ENCODE results near the gene ADGRL3. TPM values are rescaled to one million over a fixed set of nuclear protein-coding genes. Genes with fewer than 3 reads are reported as not detected.

Gene ADGRL3
- total RNA-seq, 4 donors from 2014 or later, result 2.2 to 10.0 (median 4.6) TPM

DNA sequence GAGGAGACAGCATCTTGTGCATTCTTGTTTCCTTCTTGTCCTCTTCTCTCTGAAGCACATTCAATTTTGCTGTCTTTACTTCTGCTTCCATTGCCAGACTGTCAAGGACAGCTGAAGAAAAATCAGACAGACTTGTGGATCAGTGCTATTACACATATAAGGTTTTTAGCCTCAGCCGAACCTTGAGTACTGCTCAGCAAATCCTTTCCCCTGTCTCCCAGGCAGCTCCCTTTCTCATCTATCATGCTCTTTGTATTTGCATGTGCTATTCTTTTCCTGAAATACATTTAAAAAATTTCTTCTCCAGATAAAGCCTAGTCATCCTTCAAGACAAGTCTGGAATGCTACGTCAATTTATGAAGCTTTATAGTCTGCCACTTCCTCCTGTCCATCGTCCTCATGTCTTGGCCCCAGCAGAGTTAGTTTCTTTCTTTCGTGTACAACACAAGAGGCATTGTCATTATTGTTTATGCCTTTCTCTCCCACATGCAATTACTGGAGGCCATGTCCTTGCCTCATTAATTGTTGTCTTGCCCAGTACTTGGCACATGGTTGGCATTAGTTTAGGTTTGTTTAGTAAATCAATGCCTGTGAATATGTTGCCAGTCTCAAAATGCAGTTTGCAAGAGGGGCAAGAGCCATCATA is 45.1 kb downstream of the ADGRL3 start:
- TF ChIP-seq EP300 (IDR thresholded peaks at IDR 0.05; ENCODE audit: low read depth), result no peak
- no peak for TF ChIP-seq POLR2A (IDR thresholded peaks at IDR 0.05)
- TF ChIP-seq POLR2AphosphoS5 (IDR thresholded peaks at IDR 0.05), result no peak
- TF ChIP-seq, protein P1, sequence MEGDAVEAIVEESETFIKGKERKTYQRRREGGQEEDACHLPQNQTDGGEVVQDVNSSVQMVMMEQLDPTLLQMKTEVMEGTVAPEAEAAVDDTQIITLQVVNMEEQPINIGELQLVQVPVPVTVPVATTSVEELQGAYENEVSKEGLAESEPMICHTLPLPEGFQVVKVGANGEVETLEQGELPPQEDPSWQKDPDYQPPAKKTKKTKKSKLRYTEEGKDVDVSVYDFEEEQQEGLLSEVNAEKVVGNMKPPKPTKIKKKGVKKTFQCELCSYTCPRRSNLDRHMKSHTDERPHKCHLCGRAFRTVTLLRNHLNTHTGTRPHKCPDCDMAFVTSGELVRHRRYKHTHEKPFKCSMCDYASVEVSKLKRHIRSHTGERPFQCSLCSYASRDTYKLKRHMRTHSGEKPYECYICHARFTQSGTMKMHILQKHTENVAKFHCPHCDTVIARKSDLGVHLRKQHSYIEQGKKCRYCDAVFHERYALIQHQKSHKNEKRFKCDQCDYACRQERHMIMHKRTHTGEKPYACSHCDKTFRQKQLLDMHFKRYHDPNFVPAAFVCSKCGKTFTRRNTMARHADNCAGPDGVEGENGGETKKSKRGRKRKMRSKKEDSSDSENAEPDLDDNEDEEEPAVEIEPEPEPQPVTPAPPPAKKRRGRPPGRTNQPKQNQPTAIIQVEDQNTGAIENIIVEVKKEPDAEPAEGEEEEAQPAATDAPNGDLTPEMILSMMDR (IDR thresholded peaks at IDR 0.05), result no peak
- 57 to 59% methylated on average over 4 of the region's 4 CpGs for WGBS, 2 donors (ENCODE audit: low coverage in 1 of 2)
- in situ Hi-C loops (cut with MboI; ENCODE audit: low pct_ligation_motif_present in 1 of 4, low pct_unique_long_range_greater_than_20kb in 1 of 4, low sequenced_read_pairs in 3 of 4) (no loop called here), intact Hi-C loops (cut with DNase I; ENCODE audit: low total_unique reads) (no loop called here)
- no peaks in the 10 kb centered on the region for H3K27me3 ChIP-seq
- no peaks in the 10 kb centered on the region for H3K36me3 ChIP-seq
- H3K4me3 ChIP-seq, result no peak overlapping the region
- no peaks in the 10 kb centered on the region for H3K9me3 ChIP-seq
- no peak overlapping the region for H3K27ac ChIP-seq
- no peak for DNase-seq
- peaks cover 0 to 5% (median 0%) of the 10 kb centered on the region in 4 donors for H3K4me1 ChIP-seq

DNA sequence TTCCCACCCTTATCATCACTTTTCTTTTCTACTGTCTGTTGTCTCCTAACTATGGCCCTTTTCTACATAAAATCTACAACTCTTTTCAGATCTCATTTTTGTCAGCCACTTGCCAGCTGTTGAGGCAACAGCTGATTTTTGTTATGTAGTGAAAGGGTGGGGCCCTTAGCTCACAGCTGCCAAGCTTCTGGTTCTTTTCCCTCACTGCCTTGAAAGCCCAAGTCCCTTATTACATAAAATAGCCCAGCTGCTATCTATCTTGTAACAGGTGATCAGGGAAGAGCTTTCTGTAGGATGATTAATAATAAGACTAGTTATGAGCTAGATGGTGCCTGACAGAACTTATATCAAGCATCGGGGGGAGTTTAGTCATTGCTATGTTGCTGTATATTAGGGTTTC is 45.9 kb downstream of the ADGRL3 start:
- Histone ChIP-seq H3K4me3 (no peak overlapping the region), H3K9me3 (no peaks in the 10 kb centered on the region), H3K4me1 (peaks cover 0 to 5% (median 0%) of the 10 kb centered on the region in 4 donors), H3K36me3 (no peaks in the 10 kb centered on the region), H3K27ac (no peak overlapping the region), H3K27me3 (no peaks in the 10 kb centered on the region)
- 67 to 73% methylated on average over 1 of the region's 1 CpG for WGBS, 2 donors (ENCODE audit: low coverage in 1 of 2)
- TF ChIP-seq POLR2AphosphoS5 (IDR thresholded peaks at IDR 0.05) (peak in 1 of 3 donors; percentile 49), EP300 (IDR thresholded peaks at IDR 0.05; ENCODE audit: low read depth) (no peak)
- DNase-seq, result no peak
- intact Hi-C loops (cut with DNase I; ENCODE audit: low total_unique reads), result no loop called here
- in situ Hi-C loops (cut with MboI; ENCODE audit: low pct_ligation_motif_present in 1 of 4, low pct_unique_long_range_greater_than_20kb in 1 of 4, low sequenced_read_pairs in 3 of 4), result no loop called here

DNA sequence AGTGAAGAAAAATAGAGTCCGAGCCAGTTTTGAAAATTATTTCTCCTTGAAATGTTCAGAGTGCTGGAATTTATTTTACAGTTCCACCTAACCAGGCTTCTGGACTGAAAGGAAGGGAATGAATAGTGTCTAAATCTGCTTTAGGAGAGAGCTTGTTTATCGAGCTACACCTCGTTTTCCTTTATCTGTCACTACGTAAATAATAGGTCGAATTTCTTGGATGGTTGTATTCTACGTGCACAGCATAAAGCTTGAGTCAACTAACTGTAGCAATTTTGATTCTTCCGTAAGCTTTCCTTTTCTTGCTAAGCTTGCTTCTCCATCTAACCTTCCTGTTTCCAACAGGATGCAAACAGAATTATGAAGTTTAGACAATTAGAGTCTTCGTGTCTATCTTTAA is 48.6 kb downstream of the ADGRL3 start:
- TF ChIP-seq POLR2AphosphoS5 (IDR thresholded peaks at IDR 0.05), result no peak
- no peak for TF ChIP-seq EP300 (IDR thresholded peaks at IDR 0.05; ENCODE audit: low read depth)
- TF ChIP-seq, protein P1 (IDR thresholded peaks at IDR 0.05), result no peak
- TF ChIP-seq POLR2A (IDR thresholded peaks at IDR 0.05), result no peak
- intact Hi-C loops (cut with DNase I; ENCODE audit: low total_unique reads) (no loop called here), in situ Hi-C loops (cut with MboI; ENCODE audit: low pct_ligation_motif_present in 1 of 4, low pct_unique_long_range_greater_than_20kb in 1 of 4, low sequenced_read_pairs in 3 of 4) (no loop called here)
- 70 to 79% methylated on average over 8 of the region's 8 CpGs for WGBS, 2 donors (ENCODE audit: low coverage in 1 of 2)
- no peaks in the 10 kb centered on the region for H3K36me3 ChIP-seq
- H3K4me1 ChIP-seq, result peaks cover 0 to 5% (median 0%) of the 10 kb centered on the region in 4 donors
- H3K27me3 ChIP-seq, result no peaks in the 10 kb centered on the region
- H3K4me3 ChIP-seq, result no peak overlapping the region
- H3K27ac ChIP-seq, result no peak overlapping the region
- DNase-seq, result no peak
- no peaks in the 10 kb centered on the region for H3K9me3 ChIP-seq

DNA sequence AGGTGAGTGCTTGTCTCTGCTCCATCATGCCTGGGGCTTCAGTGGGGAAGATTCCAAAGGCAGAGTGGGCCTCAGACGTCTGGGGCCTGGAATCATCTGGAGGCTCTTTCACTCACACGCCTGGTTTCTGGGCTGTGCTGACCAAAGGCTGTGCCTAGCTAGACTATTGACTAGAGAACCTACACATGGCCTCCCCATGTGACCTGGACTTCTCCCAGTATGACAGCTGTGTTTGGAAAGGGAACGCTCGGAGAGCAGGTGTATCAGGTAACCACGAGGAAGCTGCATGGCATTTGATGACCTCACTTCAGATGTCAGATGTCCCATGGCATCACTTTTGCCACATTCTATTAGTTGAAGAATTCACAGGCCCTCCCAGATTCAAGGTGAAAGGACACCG is 51.0 kb downstream of the ADGRL3 start:
- intact Hi-C loops (cut with DNase I; ENCODE audit: low total_unique reads), result no loop called here
- DNase-seq, result no peak
- Histone ChIP-seq H3K27me3 (no peaks in the 10 kb centered on the region), H3K9me3 (no peaks in the 10 kb centered on the region), H3K4me1 (peaks cover 0 to 2% (median 0%) of the 10 kb centered on the region in 4 donors), H3K27ac (no peak overlapping the region), H3K4me3 (no peak overlapping the region), H3K36me3 (no peaks in the 10 kb centered on the region)
- in situ Hi-C loops (cut with MboI; ENCODE audit: low pct_ligation_motif_present in 1 of 4, low pct_unique_long_range_greater_than_20kb in 1 of 4, low sequenced_read_pairs in 3 of 4), result no loop called here
- TF ChIP-seq, protein P1 (IDR thresholded peaks at IDR 0.05), result no peak
- no peak for TF ChIP-seq POLR2A (IDR thresholded peaks at IDR 0.05)
- no peak for TF ChIP-seq EP300 (IDR thresholded peaks at IDR 0.05; ENCODE audit: low read depth)
- TF ChIP-seq POLR2AphosphoS5 (IDR thresholded peaks at IDR 0.05), result peak in 1 of 3 donors; percentile 26
- 51% methylated on average over 6 of the region's 6 CpGs; no CpG with 5 or more reads in 1 of the 2 donors for WGBS, 2 donors (ENCODE audit: low coverage in 1 of 2)

Measured in transverse colon (tissue), 4 donors.